NCI-H748 (cell line): ENCODE data around the gene UBTF.

Source experiments
- DNase-seq: peaks from one replicate; lab custom pipeline; 2025; ENCODE audit not compliant: unreplicated experiment; lab: John Stamatoyannopoulos, UW

The UBTF gene

GRCh38 chr17:44170499-44171201 is 48.8 kb downstream of the UBTF start, which contains the start of gene ASB16:
Gene ASB16 (plus strand): TSS chr17:44170704. CDS start chr17:44170790, 86 bp downstream.
- no peak for DNase-seq

- DNase-seq = no peak
Measured at GRCh38 chr17:44170135-44170498, 49.4 kb downstream of the UBTF start.

- DNase-seq = no peak
Measured at GRCh38 chr17:44167181-44167861, 52.2 kb downstream of the UBTF start.

- DNase-seq = no peak
Measured at GRCh38 chr17:44164476-44164875, 55.0 kb downstream of the UBTF start.

- no peak for DNase-seq
Measured at GRCh38 chr17:44159519-44160210, 59.8 kb downstream of the UBTF start.

DNA sequence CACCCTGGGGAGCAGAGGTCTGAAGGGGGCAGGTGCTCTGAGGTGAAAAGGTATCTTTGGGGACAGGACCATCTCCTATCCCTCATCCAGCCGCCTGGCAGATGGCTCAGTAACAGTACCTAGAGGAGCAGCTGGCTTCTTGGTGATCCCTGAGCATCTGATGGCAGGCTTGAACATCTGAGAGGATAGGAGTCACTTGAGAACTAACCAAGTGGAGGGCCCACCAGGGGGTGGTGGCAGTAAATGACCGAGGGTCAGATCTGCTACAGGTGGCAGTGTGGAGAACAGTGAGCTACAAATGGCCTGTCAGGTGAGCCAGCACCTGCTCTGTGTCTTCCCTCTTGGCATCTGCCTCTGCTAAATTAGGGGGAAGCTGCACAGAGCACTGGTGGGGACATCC is 64.0 kb downstream of the UBTF start:
- DNase-seq = no peak
